ENCODE measurements around the gene UBXN7. TPM values are rescaled to one million over a fixed set of nuclear protein-coding genes. Genes with fewer than 3 reads are reported as not detected.

Gene UBXN7
- polyA plus RNA-seq, 1 donor from 2014 or later: 19.6 TPM

GRCh38 chr3:196378146-196378841 is 53.9 kb downstream of the UBXN7 start:
- no peaks in the 10 kb centered on the region for H3K27me3 ChIP-seq (ENCODE audit: insufficient read depth, low read depth, low read length)
- H4K20me1 ChIP-seq (ENCODE audit: insufficient read depth): no peaks in the 10 kb centered on the region
- H2AFZ ChIP-seq (ENCODE audit: low read depth, low read length): no peak overlapping the region
- no peaks in the 10 kb centered on the region for H3K9me2 ChIP-seq (ENCODE audit: insufficient read depth, low read length)
- peaks cover 8% of the 10 kb centered on the region for H3K79me2 ChIP-seq (replicated peaks; ENCODE audit: insufficient read depth, low read length)
- H3F3A ChIP-seq (ENCODE audit: insufficient read depth, low read length, poor library complexity, severe bottlenecking): no peaks in the 10 kb centered on the region
- H3K4me3 ChIP-seq (ENCODE audit: low read length): no peak overlapping the region
- no peak overlapping the region for H3K27ac ChIP-seq (ENCODE audit: low read length)
- H3K36me3 ChIP-seq (ENCODE audit: insufficient read depth, low read length): no peaks in the 10 kb centered on the region
- no peaks in the 10 kb centered on the region for H3K9me3 ChIP-seq (ENCODE audit: low read length)
- H3K9ac ChIP-seq (ENCODE audit: low read length): no peak overlapping the region
- no peak overlapping the region for H3K4me2 ChIP-seq (ENCODE audit: low read length)
- TF ChIP-seq POLR2AphosphoS5 (IDR thresholded peaks at IDR 0.05) (no peak), SMC3 (conservative IDR thresholded peaks at IDR 0.05; ENCODE audit: poor library complexity) (no peak), EP300 (conservative IDR thresholded peaks at IDR 0.05; ENCODE audit: poor library complexity, severe bottlenecking) (no peak)

GRCh38 chr3:196377321-196377720 is 54.9 kb downstream of the UBXN7 start:
- Histone ChIP-seq H2AFZ (ENCODE audit: low read depth, low read length) (no peak overlapping the region), H3K9ac (ENCODE audit: low read length) (no peak overlapping the region), H3K36me3 (ENCODE audit: insufficient read depth, low read length) (no peaks in the 10 kb centered on the region)

More at GRCh38 chr3:196377321-196377720, 54.9 kb downstream of the UBXN7 start:
- Histone ChIP-seq H3K27me3 (ENCODE audit: insufficient read depth, low read depth, low read length) (no peaks in the 10 kb centered on the region), H3K9me2 (ENCODE audit: insufficient read depth, low read length) (no peaks in the 10 kb centered on the region), H3K9me3 (ENCODE audit: low read length) (no peaks in the 10 kb centered on the region), H3F3A (ENCODE audit: insufficient read depth, low read length, poor library complexity, severe bottlenecking) (no peaks in the 10 kb centered on the region), H3K4me3 (ENCODE audit: low read length) (no peak overlapping the region), H3K27ac (ENCODE audit: low read length) (no peak overlapping the region), H4K20me1 (ENCODE audit: insufficient read depth) (no peaks in the 10 kb centered on the region), H3K79me2 (replicated peaks; ENCODE audit: insufficient read depth, low read length) (peaks cover 8% of the 10 kb centered on the region), H3K4me2 (ENCODE audit: low read length) (no peak overlapping the region)
- TF ChIP-seq EZH2 (IDR thresholded peaks at IDR 0.05; ENCODE audit: borderline replicate concordance, insufficient read depth, low read length, poor library complexity, severe bottlenecking): no peak
- no peak for TF ChIP-seq SMC3 (conservative IDR thresholded peaks at IDR 0.05; ENCODE audit: poor library complexity)
- TF ChIP-seq POLR2AphosphoS5 (IDR thresholded peaks at IDR 0.05): no peak
- TF ChIP-seq EP300 (conservative IDR thresholded peaks at IDR 0.05; ENCODE audit: poor library complexity, severe bottlenecking): no peak
- TF ChIP-seq RAD21 (conservative IDR thresholded peaks at IDR 0.05): no peak
- TF ChIP-seq CTCF (IDR thresholded peaks at IDR 0.05; ENCODE audit: poor library complexity, severe bottlenecking): no peak
- TF ChIP-seq MXI1 (conservative IDR thresholded peaks at IDR 0.05; ENCODE audit: poor library complexity, severe bottlenecking): no peak
- no peak for TF ChIP-seq TAF1 (IDR thresholded peaks at IDR 0.05; ENCODE audit: low read depth)
- TF ChIP-seq REST (IDR thresholded peaks at IDR 0.05; ENCODE audit: borderline replicate concordance): no peak
